Body of pancreas (tissue), 4 donors: ENCODE results near the gene CERCAM. TPM values are rescaled to one million over a fixed set of nuclear protein-coding genes. Genes with fewer than 3 reads are reported as not detected.

Experiments
- ATAC-seq: fragments of 150-250 bp; one replicate; pipeline ENCODE4 v1.9.1; 2016
- DNase-seq, 4 donors: peaks; one replicate each; pipeline ENCODE4 v3.0.0-alpha.2; 2019
- H3K27ac ChIP-seq, 4 donors: fragments of 200-600 bp; sonication (generic); 1 replicate in 3 of 4; 2 replicates in 1 of 4; pipeline versions ENCODE4 v1.5.1 to v1.6.1; 2016 to 2019; ENCODE audit warnings: mild to moderate bottlenecking in 1 of 4, mixed read lengths in 1 of 4, moderate library complexity in 1 of 4
- H3K27me3 ChIP-seq, 2 donors: fragments of 200-600 bp; sonication (generic); one replicate each; pipeline ENCODE4 v1.6.0; 2016; ENCODE audit warnings: mild to moderate bottlenecking in 1 of 2
- H3K36me3 ChIP-seq, 2 donors: fragments of 200-600 bp; sonication (generic); replicated peaks in 1 of 2; 2 replicates each; pipeline ENCODE4 v1.5.1; 2016; ENCODE audit warnings: low read depth in 2 of 2; ENCODE audit not compliant: insufficient read depth in 1 of 2
- H3K4me1 ChIP-seq: fragments of 200-600 bp; sonication (generic); one replicate; pipeline ENCODE4 v1.6.0; 2016
- H3K4me3 ChIP-seq, 2 donors: fragments of 200-600 bp; sonication (generic); 1 replicate in 1 of 2; 2 replicates in 1 of 2; pipeline ENCODE4 v1.5.1; 2016 to 2019
- H3K9me3 ChIP-seq, 3 donors: fragments of 200-600 bp; sonication (generic); 1 replicate in 2 of 3; 2 replicates in 1 of 3; pipeline ENCODE4 v1.5.1; 2016
- POLR2A ChIP-seq, 3 donors: fragments of 450-650 bp; IDR thresholded peaks; one replicate each; pipeline ENCODE4 v1.6.1; 2016; ENCODE audit warnings: antibody characterized with exemption in 3 of 3, mild to moderate bottlenecking in 2 of 3
- WGBS, 2 donors: methylation state at CpG; one replicate each; pipeline ENCODE4 v1.1.5; 2017; 5-methylcytosine and 5-hydroxymethylcytosine counted together
- intact Hi-C: fragments of 100-400 bp; cut with DNase I; formaldehyde crosslinking; loops from one replicate; pipeline ENCODE4 v1.15.1; 2023
- total RNA-seq, 2 donors: library from RNA; depleted of rRNA; stranded (reverse); fragments of >200 nt; gene quantifications; one replicate each; pipeline ENCODE4 v1.1.0, GENCODE V29; 2016
- TF ChIP-seq, protein P1 (sequence below), 7 experiments: fragments of 450-650 bp in 4 of 7; fragments of 200-600 bp in 3 of 7; sonication (generic) in 3 of 7; IDR thresholded peaks; one replicate each; pipeline ENCODE4 v1.5.1; 2016 to 2019; ENCODE audit warnings: antibody characterized with exemption in 7 of 7

CERCAM gene
- total RNA-seq, 2 donors from 2014 or later: 28.0 to 42.0 TPM

DNA sequence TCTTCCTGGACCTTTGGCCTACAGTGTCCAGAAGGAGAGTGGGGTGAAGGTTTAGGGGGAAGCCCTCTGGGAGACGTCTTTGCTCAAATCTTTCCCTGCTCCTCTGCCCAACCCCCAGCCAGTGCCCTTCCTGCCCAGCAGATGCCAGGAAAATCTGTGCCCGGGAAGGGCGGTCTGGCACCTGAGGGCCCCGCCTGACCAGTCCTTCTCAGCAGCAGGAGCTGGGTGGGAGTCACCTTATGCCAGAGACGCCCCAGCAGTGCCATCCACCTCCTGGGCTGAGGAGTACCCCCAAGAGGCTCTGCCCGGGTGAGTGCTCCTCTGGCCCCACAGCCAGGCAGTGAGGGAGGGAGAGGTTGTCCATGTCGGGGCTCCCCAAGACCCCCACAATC is 14.9 kb upstream of the CERCAM start:
- no peak for DNase-seq
- no peak overlapping the region for H3K27ac ChIP-seq
- no peak overlapping the region for H3K4me3 ChIP-seq
- no peak for ATAC-seq
- intact Hi-C loops: no loop called here
- H3K36me3 ChIP-seq: no peaks in the 10 kb centered on the region
- WGBS, 2 donors: 52 to 67% methylated on average over 4 to 7 of the region's 7 CpGs
- TF ChIP-seq, protein P1, sequence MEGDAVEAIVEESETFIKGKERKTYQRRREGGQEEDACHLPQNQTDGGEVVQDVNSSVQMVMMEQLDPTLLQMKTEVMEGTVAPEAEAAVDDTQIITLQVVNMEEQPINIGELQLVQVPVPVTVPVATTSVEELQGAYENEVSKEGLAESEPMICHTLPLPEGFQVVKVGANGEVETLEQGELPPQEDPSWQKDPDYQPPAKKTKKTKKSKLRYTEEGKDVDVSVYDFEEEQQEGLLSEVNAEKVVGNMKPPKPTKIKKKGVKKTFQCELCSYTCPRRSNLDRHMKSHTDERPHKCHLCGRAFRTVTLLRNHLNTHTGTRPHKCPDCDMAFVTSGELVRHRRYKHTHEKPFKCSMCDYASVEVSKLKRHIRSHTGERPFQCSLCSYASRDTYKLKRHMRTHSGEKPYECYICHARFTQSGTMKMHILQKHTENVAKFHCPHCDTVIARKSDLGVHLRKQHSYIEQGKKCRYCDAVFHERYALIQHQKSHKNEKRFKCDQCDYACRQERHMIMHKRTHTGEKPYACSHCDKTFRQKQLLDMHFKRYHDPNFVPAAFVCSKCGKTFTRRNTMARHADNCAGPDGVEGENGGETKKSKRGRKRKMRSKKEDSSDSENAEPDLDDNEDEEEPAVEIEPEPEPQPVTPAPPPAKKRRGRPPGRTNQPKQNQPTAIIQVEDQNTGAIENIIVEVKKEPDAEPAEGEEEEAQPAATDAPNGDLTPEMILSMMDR (IDR thresholded peaks at IDR 0.05): no peak
- TF ChIP-seq POLR2A (IDR thresholded peaks at IDR 0.05): no peak
- H3K9me3 ChIP-seq: no peaks in the 10 kb centered on the region
- no peaks in the 10 kb centered on the region for H3K4me1 ChIP-seq
- H3K27me3 ChIP-seq: no peaks in the 10 kb centered on the region

- 65 to 66% methylated on average over 9 of the region's 9 CpGs for WGBS, 2 donors
- DNase-seq (no peak), ATAC-seq (no peak)
- Histone ChIP-seq H3K9me3 (no peaks in the 10 kb centered on the region), H3K27ac (no peak overlapping the region), H3K36me3 (no peaks in the 10 kb centered on the region), H3K4me1 (no peaks in the 10 kb centered on the region), H3K27me3 (no peaks in the 10 kb centered on the region), H3K4me3 (no peak overlapping the region)
- intact Hi-C loops: no loop called here
- no peak for TF ChIP-seq POLR2A (IDR thresholded peaks at IDR 0.05)
- TF ChIP-seq, protein P1 (IDR thresholded peaks at IDR 0.05): no peak
Observed at GRCh38 chr9:128406848-128407391, 13.7 kb upstream of the CERCAM start.

GRCh38 chr9:128408963-128409431 is 11.7 kb upstream of the CERCAM start:
- Histone ChIP-seq H3K27me3 (no peaks in the 10 kb centered on the region), H3K27ac (no peak overlapping the region), H3K4me3 (no peak overlapping the region), H3K4me1 (no peaks in the 10 kb centered on the region), H3K9me3 (no peaks in the 10 kb centered on the region), H3K36me3 (no peaks in the 10 kb centered on the region)
- intact Hi-C loops: no loop called here
- WGBS, 2 donors: 40 to 41% methylated on average over 16 to 26 of the region's 26 CpGs
- ATAC-seq (no peak), DNase-seq (no peak)
- TF ChIP-seq, protein P1 (IDR thresholded peaks at IDR 0.05): no peak
- TF ChIP-seq POLR2A (IDR thresholded peaks at IDR 0.05): no peak

DNA sequence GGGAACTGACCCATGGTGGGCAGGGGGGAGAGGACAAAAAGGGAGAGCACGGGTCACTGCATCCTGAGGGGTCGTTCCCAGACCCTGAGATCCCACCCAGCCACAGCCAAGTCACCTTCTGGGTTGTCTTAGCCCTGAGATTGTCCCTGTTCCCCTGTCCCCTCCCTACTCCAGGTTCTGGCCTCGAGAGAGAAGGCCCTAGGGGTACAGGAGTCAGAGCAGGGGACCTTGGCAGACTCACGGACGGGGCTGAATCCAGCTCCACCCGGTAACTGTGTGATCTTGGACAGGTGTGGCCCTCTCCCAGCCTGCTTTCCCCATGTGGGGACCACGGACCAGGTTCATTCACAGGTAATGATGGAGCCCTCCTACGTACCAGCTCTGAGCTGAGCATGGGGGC is 11.2 kb upstream of the CERCAM start:
- no peaks in the 10 kb centered on the region for H3K9me3 ChIP-seq
- no peaks in the 10 kb centered on the region for H3K4me1 ChIP-seq
- H3K27me3 ChIP-seq: no peaks in the 10 kb centered on the region
- TF ChIP-seq, protein P1 (IDR thresholded peaks at IDR 0.05): no peak
- TF ChIP-seq POLR2A (IDR thresholded peaks at IDR 0.05): no peak
- intact Hi-C loops: no loop called here
- no peaks in the 10 kb centered on the region for H3K36me3 ChIP-seq
- 31 to 70% methylated on average over 2 to 7 of the region's 8 CpGs for WGBS, 2 donors
- no peak overlapping the region for H3K4me3 ChIP-seq
- H3K27ac ChIP-seq: no peak overlapping the region
- DNase-seq (no peak), ATAC-seq (no peak)

- H3K27ac ChIP-seq: no peak overlapping the region
- H3K9me3 ChIP-seq: no peaks in the 10 kb centered on the region
- no peak overlapping the region for H3K4me3 ChIP-seq
- DNase-seq (no peak), ATAC-seq (no peak)
- WGBS, 2 donors: 23 to 67% methylated on average over 2 to 6 of the region's 6 CpGs
- no peaks in the 10 kb centered on the region for H3K27me3 ChIP-seq
- H3K36me3 ChIP-seq: no peaks in the 10 kb centered on the region
- intact Hi-C loops: no loop called here
- TF ChIP-seq, protein P1 (IDR thresholded peaks at IDR 0.05): no peak
- no peak for TF ChIP-seq POLR2A (IDR thresholded peaks at IDR 0.05)
- H3K4me1 ChIP-seq: no peaks in the 10 kb centered on the region
Observed at GRCh38 chr9:128409978-128410377, 10.7 kb upstream of the CERCAM start.
